ENCODE data around the gene C12orf76.
"Not testable (repeated sequence)": the region's sequence is repeated elsewhere in the genome, so short reads cannot be mapped to it uniquely, and the experiment has no call there.

- not testable (repeated sequence) for TF ChIP-seq CTCF (conservative IDR thresholded peaks at IDR 0.05); ZFX (IDR thresholded peaks at IDR 0.05)
These were observed 19.8 kb upstream of the C12orf76 start for GRCh38 chr12:110068115-110068514.
